Transverse colon (tissue), 4 donors: Measurements from ENCODE around the gene LYPD1.

ENCODE experiments used
- EP300 ChIP-seq: sonication (generic); formaldehyde crosslinking; IDR thresholded peaks from one replicate; pipeline ENCODE4 v1.6.1; 2017; ENCODE audit warnings: antibody characterized with exemption, low read depth
- POLR2A ChIP-seq: fragments of 450-650 bp; IDR thresholded peaks from one replicate; pipeline ENCODE4 v1.6.1; 2016; ENCODE audit warnings: antibody characterized with exemption, mild to moderate bottlenecking, moderate library complexity
- POLR2AphosphoS5 ChIP-seq, 3 donors: sonication (generic); formaldehyde crosslinking; IDR thresholded peaks; one replicate each; pipeline ENCODE4 v1.6.1; 2016; ENCODE audit warnings: antibody characterized with exemption in 3 of 3
- TF ChIP-seq, protein P1 (sequence below), 5 experiments: fragments of 200-600 bp in 3 of 5; fragments of 450-650 bp in 2 of 5; sonication (generic) in 3 of 5; IDR thresholded peaks; 1 replicate in 2 of 5; 2 replicates in 3 of 5; pipeline ENCODE4 v1.5.1; 2016 to 2017; ENCODE audit warnings: antibody characterized with exemption in 5 of 5, inconsistent platforms in 3 of 5, mild to moderate bottlenecking in 2 of 5, moderate library complexity in 1 of 5

DNA sequence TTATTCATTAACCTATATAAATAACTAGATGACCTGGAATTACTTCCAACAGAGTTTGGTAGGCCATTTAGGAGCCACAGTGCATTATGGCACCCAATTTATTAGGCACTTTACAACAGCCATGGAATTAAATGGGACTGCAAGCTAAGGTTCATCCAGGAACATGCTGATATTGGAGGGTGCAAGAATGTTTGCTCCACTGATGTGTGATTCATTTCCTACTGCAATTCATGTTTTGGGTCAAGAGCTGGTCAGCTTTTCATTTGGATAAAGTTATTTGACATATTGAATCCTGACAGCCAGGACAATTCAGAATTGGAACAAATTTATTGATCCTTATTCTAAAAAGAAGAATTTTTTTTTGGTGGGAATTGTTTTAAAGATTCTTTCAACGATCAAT lies 11.8 kb upstream of the LYPD1 start:
- TF ChIP-seq, protein P1, sequence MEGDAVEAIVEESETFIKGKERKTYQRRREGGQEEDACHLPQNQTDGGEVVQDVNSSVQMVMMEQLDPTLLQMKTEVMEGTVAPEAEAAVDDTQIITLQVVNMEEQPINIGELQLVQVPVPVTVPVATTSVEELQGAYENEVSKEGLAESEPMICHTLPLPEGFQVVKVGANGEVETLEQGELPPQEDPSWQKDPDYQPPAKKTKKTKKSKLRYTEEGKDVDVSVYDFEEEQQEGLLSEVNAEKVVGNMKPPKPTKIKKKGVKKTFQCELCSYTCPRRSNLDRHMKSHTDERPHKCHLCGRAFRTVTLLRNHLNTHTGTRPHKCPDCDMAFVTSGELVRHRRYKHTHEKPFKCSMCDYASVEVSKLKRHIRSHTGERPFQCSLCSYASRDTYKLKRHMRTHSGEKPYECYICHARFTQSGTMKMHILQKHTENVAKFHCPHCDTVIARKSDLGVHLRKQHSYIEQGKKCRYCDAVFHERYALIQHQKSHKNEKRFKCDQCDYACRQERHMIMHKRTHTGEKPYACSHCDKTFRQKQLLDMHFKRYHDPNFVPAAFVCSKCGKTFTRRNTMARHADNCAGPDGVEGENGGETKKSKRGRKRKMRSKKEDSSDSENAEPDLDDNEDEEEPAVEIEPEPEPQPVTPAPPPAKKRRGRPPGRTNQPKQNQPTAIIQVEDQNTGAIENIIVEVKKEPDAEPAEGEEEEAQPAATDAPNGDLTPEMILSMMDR (IDR thresholded peaks at IDR 0.05) = no peak
- no peak for TF ChIP-seq POLR2A
- no peak for TF ChIP-seq EP300
- no peak for TF ChIP-seq POLR2AphosphoS5 (IDR thresholded peaks at IDR 0.05)
